Kidney (tissue), 14 donors: Measurements from ENCODE around the gene IL17REL. TPM values are rescaled to one million over a fixed set of nuclear protein-coding genes. Genes with fewer than 3 reads are reported as not detected.
A peak's percentile ranks its signal among the peaks of the same experiment; 100 is the strongest.

Experiments
- DNase-seq, 5 donors: peaks; one replicate each; pipeline ENCODE4 v3.0.0-alpha.2; 2013 to 2020
- FAIRE-seq: peaks from 2 replicates; lab custom pipeline; 2012; peaks lifted over from hg19 to GRCh38; lab: Jason Lieb, UNC
- H3K27ac ChIP-seq, 2 donors: one replicate each; pipeline ENCODE4 v1.7.0; 2013; ENCODE audit warnings: low read depth in 2 of 2, low read length in 2 of 2, inconsistent platforms in 1 of 2
- H3K27me3 ChIP-seq: one replicate; pipeline ENCODE4 v1.7.1; 2013; ENCODE audit warnings: low read length, inconsistent platforms; ENCODE audit not compliant: control insufficient read depth, insufficient read depth
- H3K36me3 ChIP-seq, 3 donors: one replicate each; pipeline versions ENCODE4 v1.7.0 to v1.7.1; 2013; ENCODE audit warnings: low read length in 3 of 3, control low read depth in 1 of 3, inconsistent platforms in 1 of 3; ENCODE audit not compliant: insufficient read depth in 3 of 3, control insufficient read depth in 2 of 3
- H3K4me1 ChIP-seq, 3 donors: one replicate each; pipeline versions ENCODE4 v1.7.0 to v1.7.1; 2013; ENCODE audit warnings: low read length in 3 of 3, inconsistent platforms in 1 of 3, low read depth in 1 of 3; ENCODE audit not compliant: control insufficient read depth in 2 of 3, insufficient read depth in 2 of 3
- H3K4me3 ChIP-seq, 3 donors: one replicate each; pipeline versions ENCODE4 v1.7.0 to v1.8.1; 2013; ENCODE audit warnings: low read length in 3 of 3, control low read depth in 1 of 3, inconsistent platforms in 1 of 3
- H3K9ac ChIP-seq, 3 donors: one replicate each; pipeline versions ENCODE4 v1.7.0 to v1.7.1; 2013; ENCODE audit warnings: low read length in 3 of 3, control low read depth in 1 of 3, inconsistent platforms in 1 of 3
- H3K9me3 ChIP-seq, 3 donors: one replicate each; pipeline versions ENCODE4 v1.7.0 to v1.7.1; 2013; ENCODE audit warnings: low read length in 3 of 3, control low read depth in 1 of 3, inconsistent platforms in 1 of 3; ENCODE audit not compliant: control insufficient read depth in 2 of 3, insufficient read depth in 1 of 3
- CTCF ChIP-seq: IDR thresholded peaks from 3 replicates; pipeline ENCODE4 v1.5.1; 2012; ENCODE audit warnings: mild to moderate bottlenecking, moderate library complexity, borderline replicate concordance; ENCODE audit not compliant: insufficient read depth; ENCODE audit errors: extremely low read depth
- intact Hi-C: fragments of 100-400 bp; cut with DNase I; formaldehyde crosslinking; loops from one replicate; pipeline ENCODE4 v1.11.1; 2022
- polyA plus RNA-seq: library from polyadenylated mRNA; stranded (reverse); fragments of 350-450 nt; fragmentation: Illumina TruSeq; extraction: RNeasy Lipid Tissue Mini Kit (QIAGEN cat#74804); gene quantifications from one replicate; pipeline ENCODE4 v1.2.3, GENCODE V29; 2014; ENCODE audit warnings: low read depth, low replicate concordance; ENCODE audit not compliant: insufficient read depth
- total RNA-seq: library from RNA; stranded (reverse); fragmentation: NEBNext Ultra II Directional; extraction: Animal tissue kit (Norgen Biotek cat#: 25700); gene quantifications from one replicate; pipeline ENCODE4 v1.2.1, GENCODE V29; 2021
- donor health status: control.
- donor health status: control.
- donor health status: control.
- donor health status: control.
- donor health status: control.
- donor health status: DM: yes; HTN: yes; CAD: no.
- donor health status: Normal renal cell carcinoma (clear cell type).

IL17REL gene
- total and polyA plus RNA-seq, 2 donors from 2014 or later: 0.16 TPM; not detected in 1

DNA sequence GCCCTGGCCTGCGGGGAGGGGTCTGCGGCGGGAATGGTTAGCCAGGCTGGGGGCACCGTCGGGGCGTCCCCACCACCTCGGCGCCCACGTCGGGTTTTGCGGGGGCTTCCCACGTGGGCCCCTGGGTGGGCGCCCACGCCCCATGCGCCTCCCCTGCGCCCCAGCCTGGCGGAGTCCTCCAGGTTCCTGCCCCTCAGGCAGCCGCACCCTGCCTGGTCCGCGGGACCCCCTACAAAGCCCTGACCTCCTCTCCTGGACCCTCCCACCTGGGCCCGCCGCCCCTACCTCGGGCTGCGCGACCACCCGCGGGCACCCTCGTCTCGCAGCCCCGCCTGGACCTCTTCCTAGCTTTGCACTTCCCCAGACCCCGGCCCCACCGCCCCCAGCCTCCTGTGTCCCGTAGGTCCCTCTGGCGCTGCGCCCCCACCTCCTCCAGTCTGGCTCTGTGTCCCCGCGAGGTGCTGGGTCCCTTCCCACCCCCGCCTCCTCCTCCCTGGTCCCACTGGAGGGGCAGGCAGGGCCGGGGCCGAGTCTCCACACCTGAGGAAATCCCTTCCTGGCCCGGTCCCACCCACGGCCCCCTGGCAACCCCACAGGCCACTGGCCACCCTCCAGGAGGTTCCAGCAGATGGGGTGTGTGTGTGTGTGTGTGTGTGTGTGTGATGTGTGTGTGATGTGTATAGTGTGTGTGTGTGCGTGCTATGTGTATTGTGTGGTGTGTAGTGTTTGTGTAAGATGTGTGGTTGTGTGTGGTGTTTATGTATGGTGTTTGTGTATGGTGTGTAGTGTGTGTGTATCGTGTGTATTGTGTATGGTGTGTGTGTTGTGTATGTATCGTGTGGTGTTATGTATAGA, 40.2 kb downstream of the IL17REL start:
- no peak for TF ChIP-seq CTCF
- H3K9me3 ChIP-seq: peaks cover 0 to 2% (median 0%) of the 10 kb centered on the region in 3 donors
- H3K27me3 ChIP-seq: peaks cover 8% of the 10 kb centered on the region
- H3K4me3 ChIP-seq: peak overlapping the region in 2 of 3 donors; percentile 10 to 46
- no peak overlapping the region for H3K9ac ChIP-seq
- peaks cover 2 to 38% (median 25%) of the 10 kb centered on the region in 3 donors for H3K4me1 ChIP-seq
- FAIRE-seq (no peak), DNase-seq (peak in 4 of 5 donors; percentile 8 to 82 (median 36))
- intact Hi-C loops: no loop called here
- H3K36me3 ChIP-seq: no peaks in the 10 kb centered on the region
- H3K27ac ChIP-seq: no peak overlapping the region

DNA sequence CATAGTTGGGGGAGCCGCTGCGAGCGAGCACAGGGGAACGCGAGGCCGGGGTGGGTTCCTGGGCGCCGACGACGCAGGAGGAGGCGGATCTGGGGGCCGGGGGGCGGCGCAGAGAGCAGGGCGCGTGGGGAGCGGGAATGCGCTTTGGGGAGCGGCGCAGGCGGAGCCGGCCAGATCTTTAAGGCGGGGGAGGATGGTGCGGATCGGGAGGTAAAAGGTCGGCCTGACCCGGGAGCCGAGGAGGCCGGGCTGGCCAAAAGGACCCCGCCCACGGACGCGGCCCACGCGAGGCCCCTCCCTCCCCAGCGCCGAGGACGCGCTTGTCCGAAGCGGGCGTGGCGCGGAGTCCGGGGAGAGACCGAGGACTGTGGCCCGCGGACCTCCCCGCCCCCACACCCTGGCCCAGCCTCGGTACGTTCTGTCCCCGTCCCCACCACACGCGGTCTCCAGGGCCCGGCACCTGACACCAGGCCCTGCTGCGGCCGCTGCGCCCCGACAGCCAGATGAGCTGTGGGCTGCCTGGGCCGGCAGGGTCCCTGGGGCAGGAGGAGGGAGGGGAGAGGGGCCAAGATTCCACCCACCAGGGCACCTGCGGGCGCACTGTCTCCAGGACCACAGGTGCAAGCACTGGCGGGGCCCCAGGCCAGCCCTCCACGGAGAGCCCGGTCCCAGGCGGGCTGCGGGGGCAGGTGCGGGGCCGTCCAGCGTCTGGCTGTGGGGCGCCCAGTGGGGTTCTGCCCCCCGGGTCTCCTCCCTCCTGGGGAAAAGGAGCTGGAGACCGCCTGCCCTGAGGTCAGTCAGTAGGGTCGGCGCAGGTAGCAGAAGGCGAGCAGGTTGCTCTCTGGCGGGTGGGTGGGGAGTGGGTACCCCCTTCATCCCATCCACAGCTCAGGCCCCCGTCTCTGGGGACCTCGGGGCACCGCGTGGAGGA, 41.1 kb downstream of the IL17REL start:
- Histone ChIP-seq H3K27ac (peak overlapping the region; percentile 88 to 93), H3K36me3 (no peaks in the 10 kb centered on the region), H3K27me3 (peaks cover 8% of the 10 kb centered on the region), H3K4me3 (peak overlapping the region in 1 of 3 donors; percentile 46), H3K4me1 (peaks cover 2 to 47% (median 34%) of the 10 kb centered on the region in 3 donors), H3K9ac (peak overlapping the region in 1 of 3 donors; percentile 55), H3K9me3 (peaks cover 0 to 2% (median 0%) of the 10 kb centered on the region in 3 donors)
- DNase-seq: peak in 4 of 5 donors; percentile 43 to 95 (median 72)
- intact Hi-C loops: no loop called here
- TF ChIP-seq CTCF: no peak
- FAIRE-seq: no peak

DNA sequence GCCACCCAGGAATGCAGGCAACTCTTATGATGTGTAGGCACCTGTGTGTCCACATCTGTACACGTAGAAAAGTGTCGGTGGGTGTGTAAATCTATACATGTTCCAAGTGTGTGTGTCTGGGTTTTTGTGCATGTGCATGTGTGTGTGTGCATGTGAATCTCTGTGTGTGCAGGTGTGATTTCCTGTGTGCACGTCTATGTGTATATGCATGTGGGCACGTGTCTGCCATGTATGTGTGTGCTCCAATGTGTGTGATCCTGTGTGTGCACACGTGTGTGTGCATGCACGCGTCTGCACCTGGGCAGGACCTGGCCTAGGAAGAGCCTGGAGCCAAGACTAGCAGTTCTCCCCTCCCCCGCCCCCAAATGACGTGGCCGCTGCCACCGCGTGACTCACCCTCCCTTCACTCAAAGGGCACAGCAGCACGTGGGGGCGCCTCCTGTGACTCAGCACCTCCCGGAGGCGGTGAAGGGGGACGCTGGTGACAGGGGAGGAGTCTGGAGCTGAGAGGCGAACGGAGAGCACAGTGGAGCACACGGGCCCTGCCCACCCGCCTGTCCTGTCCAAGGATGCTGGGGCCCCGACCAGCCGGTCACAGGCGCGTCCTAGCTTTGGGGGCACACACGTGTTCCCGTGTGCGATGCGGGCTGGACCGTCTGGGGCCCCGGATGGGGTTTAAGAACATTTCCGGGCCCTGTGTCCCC, 41.9 kb downstream of the IL17REL start:
- Histone ChIP-seq H3K27me3 (peaks cover 8% of the 10 kb centered on the region), H3K9ac (peak overlapping the region in 2 of 3 donors; percentile 55 to 77), H3K27ac (peak overlapping the region; percentile 93 to 97), H3K36me3 (no peaks in the 10 kb centered on the region), H3K4me3 (peak overlapping the region; percentile 6 to 46 (median 44)), H3K4me1 (peaks cover 2 to 53% (median 40%) of the 10 kb centered on the region in 3 donors), H3K9me3 (peaks cover 0 to 2% (median 0%) of the 10 kb centered on the region in 3 donors)
- intact Hi-C loops: no loop called here
- no peak for TF ChIP-seq CTCF
- DNase-seq (peak; percentile 92 to 99 (median 96)), FAIRE-seq (peak; percentile 56)
